GM19468 (cell line): Measurements from ENCODE around the gene METRNL.
"Not testable (repeated sequence)": the region's sequence is repeated elsewhere in the genome, so short reads cannot be mapped to it uniquely, and the experiment has no call there.

Experiments
- ATAC-seq: cut with Tn5 transposase; IDR thresholded peaks from one replicate; pipeline ENCODE4 v1.9.1; 2021; ENCODE audit warnings: mild to moderate bottlenecking, moderate library complexity, moderate number of reproducible peaks; ENCODE audit not compliant: unreplicated experiment; ENCODE audit errors: extremely low read depth

The METRNL gene

DNA sequence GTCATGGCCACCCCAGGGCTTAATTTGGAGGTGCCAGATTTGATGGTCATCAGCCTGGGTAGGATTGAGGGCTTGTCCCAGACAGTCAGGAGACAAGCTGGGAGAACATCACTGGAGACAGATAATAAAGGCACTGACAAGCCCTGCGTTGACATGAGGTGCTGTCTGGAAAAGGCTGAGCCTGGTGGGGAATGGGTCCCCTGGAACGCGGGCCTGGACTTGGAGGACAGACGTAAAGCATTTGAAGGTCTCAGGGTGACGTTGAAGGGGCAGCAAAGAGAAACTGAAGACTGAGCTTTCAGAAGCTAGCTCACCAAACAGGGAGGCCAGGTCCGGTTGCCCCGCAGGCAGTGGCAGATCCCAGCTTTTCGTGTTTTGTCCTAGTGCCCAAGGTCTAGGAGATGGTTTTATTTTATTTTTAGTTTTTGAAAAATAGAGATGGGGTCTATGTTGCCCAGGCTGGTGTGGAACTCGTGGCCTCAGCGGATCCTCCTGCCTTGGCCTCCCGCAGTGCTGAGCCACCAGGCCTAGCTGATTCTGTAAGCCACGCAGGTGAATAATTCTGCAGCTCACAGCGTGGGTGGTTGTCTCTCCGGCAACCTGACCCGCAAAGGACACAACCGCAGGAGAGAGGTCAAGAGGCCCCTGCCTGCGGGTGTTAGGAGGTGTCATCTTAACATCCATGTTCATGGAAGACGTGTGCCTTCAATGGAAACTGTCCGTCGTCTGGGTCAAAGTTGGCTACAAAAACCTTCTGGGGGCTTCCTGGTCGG is 37.6 kb downstream of the METRNL start:
- ATAC-seq, result no peak

DNA sequence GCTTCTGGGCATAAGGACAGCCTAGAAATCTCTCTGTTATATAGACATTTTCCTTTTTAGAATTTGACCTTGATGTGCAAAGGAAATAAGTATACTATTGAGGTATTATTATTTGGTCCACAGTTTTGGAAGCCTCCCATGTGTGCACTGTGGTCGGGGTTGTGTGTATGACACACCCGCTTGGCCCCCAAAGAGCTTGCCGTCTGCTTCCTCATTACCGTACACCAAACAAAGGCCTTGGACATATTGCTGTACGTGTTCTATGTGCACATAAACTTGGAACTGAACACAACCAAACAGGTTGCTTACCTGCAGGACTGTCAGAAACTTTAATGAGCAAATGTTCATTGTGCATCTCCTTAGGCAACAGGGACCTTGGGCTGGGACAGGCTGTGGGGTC is 38.2 kb downstream of the METRNL start:
- no peak for ATAC-seq

DNA sequence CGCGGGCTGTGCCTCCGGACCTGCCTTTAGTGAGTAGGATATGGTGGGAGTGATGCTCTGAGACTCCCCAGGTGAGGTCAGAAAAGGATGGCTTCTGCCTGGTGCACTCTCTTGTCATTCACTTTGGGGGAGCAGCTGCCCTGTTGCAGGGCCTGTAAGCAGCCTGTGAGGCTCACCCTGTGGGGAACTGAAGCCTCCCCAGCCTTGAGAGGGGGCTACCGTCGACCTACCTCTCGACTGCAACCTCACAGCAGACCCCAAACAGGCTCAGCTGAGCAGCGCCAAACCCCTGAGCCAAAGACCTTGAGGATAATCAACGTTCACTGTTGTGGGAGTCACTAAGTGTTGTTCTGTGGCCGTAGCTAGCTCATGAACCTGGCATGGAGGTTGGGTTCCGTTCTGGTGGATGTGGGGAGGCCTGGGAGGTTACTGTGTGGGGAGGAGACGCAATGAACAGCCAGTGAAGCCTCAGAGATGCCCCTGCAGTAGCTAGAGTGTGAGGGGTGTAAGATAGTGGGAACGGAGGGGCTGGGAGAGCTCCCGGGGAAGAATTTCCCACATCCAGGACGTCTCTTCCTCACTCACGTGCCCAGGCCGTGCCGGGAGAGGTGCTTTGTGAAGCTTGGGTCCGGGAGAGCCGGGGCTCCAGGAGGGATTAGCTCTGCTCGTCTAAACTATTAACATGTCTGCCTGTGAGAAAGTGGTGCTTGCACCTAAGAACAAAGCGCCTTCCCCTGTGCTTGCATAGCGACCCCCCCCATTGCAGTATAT is 38.8 kb downstream of the METRNL start:
- ATAC-seq, result no peak

DNA sequence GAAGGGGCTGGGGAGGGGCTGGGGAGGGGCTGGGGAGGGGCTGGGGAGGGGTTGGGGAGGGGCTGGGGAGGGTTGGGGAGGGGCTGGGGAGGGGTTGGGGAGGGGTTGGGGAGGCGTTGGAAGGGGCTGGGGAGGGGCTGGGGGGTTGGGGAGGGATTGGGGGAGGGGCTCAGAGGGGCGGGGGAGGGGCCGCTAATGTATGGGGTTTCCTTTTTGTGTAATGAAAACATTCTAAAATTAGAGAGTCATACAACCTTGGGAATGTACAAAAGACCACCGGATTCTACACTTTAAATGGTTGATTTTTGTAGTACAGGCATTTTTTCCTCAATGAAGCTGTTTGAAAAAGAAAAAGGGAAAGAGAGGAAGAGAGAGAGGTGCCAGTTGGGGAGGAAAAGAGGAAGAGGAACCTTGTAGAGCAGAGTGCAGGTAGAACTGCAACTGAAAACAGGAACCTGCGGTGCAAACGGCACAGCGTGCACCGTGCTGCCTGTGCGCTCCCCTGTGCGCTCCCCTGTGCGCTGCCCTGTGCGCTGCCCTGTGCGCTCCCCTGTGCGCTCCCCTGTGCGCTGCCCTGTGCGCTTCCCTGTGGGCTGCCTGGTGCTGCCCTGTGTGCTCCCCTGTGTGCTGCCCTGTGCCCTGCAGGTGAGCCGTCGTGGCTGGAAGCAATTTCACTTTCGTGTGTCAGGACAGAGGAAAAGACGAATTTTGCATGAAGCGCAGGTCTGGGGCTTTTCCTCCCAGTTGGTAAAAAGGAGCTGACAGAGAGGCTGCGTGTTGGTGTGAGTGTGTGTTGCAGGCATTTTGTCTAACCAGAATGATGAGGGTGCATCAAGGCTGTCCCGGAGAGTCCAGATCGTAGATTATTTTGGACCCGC is 40.8 kb downstream of the METRNL start:
- no peak for ATAC-seq

DNA sequence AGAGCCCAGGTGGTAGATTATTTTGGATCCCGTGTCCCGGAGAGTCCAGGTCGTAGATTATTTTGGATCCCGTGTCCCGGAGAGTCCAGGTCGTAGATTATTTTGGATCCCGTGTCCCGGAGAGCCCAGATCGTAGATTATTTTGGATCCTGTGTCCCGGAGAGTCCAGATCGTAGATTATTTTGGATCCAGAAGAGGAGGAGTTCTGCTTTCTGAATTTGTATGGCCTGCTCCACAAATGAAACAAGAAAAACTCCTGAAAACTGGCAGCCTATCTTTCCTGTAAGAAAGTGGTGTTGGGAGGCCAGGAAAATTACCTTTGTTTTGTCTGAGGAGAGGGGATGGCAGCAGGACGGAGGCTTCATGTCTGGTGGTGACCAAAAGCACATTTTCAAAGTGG is 42.1 kb downstream of the METRNL start:
- not testable (repeated sequence) for ATAC-seq

DNA sequence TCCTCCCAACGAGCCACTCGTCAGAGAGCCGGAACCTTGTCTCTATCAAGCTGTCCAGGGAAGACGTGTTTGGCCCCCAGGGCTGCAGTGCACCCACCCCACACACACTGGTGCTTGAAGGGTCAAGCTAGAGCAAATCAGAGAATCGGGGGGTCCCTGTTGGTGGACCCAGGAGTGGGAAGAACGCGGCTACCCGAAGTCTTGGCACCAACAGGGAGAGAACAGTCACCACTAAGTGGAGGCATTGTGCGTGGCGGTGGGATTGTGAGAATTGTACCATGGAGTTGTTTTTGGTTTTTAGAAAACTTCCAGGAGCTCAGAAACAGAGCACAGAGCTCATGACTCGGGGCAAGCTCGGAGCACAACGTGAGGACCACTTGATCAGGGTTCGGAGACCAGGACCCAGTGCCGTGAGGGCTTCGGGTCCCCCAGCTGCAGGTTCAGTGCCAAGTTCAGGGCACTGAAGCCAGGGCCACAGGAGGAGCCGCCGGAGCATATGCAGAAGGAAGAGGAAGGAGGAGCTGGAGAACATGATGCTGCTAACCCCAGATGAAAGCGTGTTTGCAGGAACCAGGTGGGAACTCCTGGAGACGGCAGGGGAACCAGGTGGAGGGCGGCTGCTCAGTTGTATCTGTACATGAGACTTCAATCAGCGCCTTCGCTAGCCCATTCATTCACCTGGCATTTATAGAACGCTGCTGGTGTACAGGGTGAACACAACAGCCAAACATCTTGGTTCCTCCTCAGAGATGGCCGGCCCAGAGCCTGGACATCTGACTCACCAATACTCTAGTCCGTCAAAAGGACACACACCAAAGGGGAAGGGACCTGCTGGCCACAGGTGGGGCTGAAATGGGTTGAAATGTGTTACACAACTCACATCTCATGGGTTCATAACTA is 42.8 kb downstream of the METRNL start:
- no peak for ATAC-seq

DNA sequence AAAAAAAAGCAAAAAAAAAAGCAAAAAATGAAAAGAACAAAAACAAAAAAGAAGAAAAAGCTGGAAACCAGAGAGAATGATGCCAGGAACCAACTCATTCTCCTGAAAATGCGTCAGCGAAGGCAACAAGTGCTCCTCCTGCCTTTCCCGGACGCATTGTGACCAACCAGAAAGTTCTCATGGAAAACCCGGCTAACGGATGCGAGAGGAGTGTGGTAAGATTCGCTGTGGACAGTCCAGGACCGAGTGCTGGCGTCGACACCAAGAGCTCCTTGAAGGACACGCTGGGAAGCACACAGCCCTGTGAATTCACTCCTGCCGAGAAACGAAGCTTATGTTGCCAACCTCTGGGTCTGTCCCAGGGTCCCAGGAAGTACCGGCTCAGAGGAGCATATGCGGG is 43.4 kb downstream of the METRNL start:
- no peak for ATAC-seq

DNA sequence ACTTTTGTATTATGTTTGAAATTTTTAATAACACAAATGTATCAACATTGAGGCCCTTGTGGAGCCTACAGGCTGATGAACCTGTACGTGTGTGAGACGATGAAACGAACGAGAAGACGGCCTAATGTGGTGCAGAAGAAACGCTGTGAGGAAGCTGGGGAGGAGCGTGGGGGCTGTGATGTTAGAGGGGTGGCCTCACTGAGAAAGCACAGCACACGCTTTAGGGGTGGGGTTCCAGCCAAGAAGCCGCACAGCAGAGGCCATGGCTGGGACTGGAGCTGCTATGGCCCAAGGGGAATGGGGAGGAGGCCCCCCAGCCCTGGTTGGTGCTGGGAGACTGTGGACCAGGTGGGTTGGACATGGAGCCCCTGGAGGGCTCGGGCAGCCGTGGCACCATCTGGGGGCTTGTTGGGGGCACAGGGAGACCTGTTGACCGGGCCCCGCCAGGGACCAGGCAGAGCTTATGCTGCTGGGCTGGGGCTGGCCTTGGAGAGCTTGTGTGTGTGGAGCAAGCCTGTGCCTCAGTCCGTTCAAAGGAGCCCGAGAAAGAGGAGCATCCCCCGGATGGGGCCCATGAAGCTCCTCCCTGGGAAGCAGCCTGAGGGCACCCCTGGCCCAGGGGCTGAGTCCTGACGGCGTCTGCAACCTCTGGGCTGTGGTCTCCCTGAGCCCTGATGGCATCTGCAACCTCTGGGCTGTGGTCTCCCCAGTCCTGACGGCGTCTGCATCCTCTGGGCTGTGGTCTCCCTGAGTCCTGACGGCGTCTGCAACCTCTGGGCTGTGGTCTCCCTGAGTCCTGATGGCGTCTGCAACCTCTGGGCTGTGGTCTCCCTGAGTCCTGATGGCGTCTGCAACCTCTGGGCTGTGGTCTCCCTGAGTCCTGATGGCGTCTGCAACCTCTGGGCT is 44.7 kb downstream of the METRNL start:
- no peak for ATAC-seq

DNA sequence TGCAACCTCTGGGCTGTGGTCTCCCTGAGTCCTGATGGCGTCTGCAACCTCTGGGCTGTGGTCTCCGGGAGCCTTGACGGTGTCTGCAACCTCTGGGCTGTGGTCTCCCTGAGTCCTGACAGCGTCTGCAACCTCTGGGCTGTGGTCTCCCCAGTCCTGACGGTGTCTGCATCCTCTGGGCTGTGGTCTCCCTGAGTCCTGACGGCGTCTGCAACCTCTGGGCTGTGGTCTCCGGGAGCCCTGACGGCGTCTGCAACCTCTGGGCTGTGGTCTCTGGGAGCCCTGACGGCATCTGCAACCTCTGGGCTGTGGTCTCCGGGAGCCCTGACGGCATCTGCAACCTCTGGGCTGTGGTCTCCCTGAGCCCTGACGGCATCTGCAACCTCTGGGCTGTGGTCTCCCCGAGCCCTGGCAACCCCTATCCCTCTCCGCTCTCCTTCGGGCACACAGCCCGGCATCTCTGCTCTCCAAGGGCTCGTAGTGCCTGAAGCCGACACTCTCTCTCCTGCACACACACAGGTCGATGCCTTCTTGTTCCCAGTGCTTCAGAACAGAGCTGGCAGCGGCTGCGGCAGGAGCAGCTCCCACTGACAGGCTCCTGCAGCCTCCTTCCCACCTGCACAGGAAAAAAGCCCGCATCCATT is 45.6 kb downstream of the METRNL start:
- no peak for ATAC-seq

DNA sequence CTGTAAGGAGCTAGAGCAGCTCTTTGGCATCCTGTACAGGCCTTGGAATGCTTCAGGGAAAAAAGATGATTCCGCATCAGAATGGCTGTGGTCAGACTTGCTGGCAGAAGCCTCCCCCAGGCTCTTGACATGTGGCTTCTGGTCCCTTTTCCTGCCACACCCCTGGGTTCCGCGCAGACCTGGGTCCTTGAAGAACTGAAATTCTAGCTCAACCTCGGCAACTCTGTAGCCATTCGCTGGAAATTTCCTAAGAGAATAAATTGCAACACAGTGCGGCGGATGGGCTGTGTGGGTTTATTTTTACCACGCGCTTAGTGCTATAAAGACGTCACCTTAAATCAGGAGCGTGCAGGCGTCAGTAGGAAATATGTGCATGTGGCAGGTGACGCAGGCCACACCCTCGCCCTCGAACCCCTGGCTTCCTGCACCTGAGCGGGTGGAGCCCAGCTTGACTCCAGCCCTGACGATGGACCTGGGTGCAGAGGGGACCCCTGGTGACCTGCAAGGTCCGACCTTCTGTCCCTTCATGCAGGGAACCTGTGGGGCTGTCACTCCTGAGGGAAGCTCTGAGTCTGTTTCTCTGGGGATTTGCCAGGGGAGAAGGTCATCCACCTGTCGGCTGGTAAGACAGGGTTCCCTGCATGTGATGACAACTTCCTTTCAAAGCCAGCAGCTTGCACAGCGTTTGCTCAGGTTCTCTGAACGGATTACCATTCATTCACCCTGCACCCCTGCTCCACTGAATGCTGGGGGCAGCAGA is 46.3 kb downstream of the METRNL start:
- ATAC-seq, result no peak

DNA sequence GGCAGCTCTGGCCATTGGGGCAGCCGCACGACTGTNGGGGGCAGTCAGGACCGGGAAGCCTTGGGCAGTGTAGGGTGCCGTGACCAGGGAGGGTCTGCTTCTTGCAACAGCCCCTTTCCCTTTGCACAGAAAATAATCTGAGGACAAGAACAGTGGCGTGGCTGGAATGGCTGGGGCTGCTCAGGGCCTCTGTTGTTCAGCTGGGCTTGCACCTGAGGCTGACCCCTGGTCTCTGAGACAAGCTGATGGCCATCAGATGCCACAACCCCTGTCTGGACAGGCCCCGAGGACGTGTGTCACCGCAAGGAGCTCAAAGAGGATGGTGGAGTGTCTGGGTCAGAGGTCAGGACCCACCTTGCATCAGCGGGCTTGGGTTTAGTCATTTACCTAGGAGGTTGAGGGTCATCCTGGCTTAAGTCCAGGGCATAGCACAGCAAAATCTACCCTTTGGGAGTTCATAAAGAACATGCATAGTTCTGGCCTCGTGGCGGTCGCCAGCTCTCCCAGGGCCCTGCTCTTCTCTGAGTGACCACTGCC is 46.9 kb downstream of the METRNL start:
- no peak for ATAC-seq

DNA sequence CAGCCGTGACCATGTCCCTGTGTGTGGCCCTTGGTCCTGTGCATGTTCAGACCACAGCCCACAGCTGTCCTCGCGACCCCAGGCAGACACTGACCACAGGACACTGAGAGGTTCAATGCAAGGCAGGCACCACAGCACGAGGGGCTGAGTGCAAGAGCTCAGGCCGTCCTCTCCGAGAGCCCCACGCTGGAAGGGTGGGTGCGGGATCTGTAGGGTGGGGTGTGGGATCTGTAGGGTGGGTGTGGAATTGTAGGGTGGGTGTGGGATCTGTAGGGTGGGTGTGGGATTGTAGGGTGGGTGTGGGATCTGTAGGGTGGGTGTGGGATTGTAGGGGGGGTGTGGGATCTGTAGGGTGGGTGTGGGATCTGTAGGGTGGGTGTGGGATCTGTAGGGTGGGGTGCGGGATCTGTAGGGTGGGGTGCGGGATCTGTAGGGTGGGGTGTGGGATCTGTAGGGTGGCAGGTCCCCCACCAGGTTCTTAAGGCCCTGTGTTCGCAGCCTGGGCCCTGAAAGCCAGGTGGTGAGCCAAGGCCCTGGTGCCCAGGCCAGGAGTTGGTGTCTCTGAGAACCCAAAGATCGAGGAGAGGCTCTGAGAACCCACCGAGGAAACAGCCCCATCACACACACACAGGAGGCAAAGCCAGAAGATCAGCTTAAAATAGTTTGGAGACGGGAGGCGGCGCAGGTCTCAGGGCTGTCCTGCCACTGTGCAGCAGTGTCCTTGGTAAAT is 48.2 kb downstream of the METRNL start:
- ATAC-seq, result no peak

DNA sequence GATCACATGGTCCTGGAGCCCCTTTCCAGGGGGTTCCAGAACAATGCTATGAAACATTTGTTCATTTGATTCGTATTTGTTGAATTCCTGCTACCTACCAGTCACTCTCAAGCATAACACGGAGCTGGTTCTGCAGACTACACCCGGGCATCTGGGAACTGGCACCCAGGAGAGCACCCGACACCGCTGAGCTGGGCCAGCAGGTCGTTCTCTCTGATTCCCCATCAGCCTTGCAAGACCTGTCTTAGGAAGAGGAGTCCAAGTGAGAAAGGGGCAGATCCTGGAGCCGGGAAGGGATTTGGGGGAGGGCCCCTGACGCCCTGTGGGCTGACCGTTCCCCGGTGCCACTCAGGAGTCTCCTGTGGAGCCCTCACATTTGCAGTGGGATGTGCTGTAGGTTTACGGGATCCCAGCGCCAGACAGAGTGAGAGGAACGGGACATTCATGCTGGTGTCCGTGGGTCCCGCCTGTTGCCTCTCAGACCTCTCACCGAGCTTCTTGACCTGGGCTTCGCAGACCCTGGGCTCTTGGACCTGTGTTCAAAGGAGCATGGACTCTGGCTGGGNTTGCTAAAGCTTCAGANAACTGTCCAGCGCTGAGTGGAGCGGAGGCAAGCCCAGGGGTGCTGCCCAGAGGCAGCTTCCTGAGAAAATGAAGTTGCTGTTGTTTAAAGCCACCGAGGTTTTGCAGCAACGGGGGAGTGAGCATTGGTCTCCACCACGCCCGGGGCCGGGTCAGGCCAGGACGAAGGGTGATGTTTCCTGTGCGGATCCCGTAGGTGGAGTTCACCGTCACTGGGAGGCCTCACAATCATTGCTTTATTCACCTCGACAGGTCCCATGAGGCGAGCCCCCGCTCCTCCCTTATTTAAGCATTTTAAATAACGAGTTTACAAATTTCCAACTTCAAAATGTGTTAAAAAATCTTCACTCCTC is 49.2 kb downstream of the METRNL start:
- no peak for ATAC-seq

DNA sequence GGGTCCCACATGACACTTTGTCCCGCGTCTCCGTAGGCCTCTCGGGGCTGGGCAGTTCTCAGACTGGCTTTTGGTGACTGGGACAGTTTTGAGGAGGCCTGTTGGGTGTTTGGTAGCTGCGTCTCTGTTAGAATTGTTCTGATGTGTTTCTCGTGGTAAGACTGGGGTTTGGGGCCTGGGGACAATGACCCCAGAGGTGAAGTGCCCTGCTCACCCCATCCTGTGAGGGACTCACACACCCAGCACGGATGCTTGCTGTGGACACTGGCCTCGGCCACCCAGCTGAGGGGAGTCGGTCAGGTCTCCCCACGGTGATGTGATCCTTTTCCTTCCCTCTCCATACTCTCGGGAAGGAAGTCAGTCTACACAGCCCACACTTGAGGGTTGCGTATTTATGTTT is 50.3 kb downstream of the METRNL start:
- no peak for ATAC-seq

DNA sequence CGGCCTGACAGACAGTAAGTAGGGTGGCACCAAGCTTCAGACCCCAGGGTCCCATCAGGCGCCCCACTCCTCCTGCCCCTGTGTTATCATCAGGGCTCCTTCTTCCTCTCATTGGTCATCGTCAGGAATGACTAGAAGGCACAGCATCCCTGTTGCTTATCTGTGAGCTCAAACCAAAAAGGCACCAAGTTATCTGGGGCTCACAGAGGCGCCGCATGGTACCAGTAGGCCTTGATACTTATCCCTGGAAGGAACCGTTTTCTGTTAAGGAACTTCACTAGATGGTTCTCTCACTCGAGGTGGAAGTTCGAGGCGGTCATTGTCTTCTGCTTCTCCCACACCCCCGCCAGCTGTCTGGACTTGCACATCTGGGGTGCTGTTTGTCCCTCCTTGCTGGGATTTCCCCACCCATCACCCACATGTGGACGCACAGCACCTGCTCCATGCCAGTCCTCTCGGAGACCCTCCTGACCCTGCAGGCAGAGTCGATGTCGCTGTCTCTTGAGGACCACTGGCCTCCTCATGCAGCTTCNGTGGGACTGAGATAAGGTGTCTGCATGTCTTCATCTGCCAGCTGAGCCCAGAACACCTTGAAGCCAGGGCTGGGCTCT is 52.1 kb downstream of the METRNL start:
- no peak for ATAC-seq
